Retina (tissue), 1 donor: ENCODE data around the gene RIPK3.
A peak's percentile ranks its signal among the peaks of the same experiment; 100 is the strongest.
"Not testable (repeated sequence)": the region's sequence is repeated elsewhere in the genome, so short reads cannot be mapped to it uniquely, and the experiment has no call there.

ENCODE experiments used
- DNase-seq: peaks from one replicate; pipeline ENCODE4 v3.0.0-alpha.2; 2016

RIPK3 gene

GRCh38 chr14:24369463-24369862, 29.7 kb upstream of the RIPK3 start:
- DNase-seq, result no peak

GRCh38 chr14:24368562-24369252, 28.9 kb upstream of the RIPK3 start:
- DNase-seq, result peak; percentile 89

- DNase-seq, result peak; percentile 75
Observed at GRCh38 chr14:24368212-24368561, 28.4 kb upstream of the RIPK3 start.

- peak; percentile 96 for DNase-seq
Observed at GRCh38 chr14:24367514-24368211, 27.9 kb upstream of the RIPK3 start, which contains the start of gene NFATC4. Gene NFATC4, plus strand, starts transcription at chr14:24368184. Its CDS starts 157 bp downstream, at chr14:24368341.

GRCh38 chr14:24366721-24367513, 27.1 kb upstream of the RIPK3 start:
- DNase-seq, result peak; percentile 94

GRCh38 chr14:24366413-24366720, 26.6 kb upstream of the RIPK3 start:
- DNase-seq, result no peak

GRCh38 chr14:24365600-24366412, 26.0 kb upstream of the RIPK3 start:
- DNase-seq, result peak; percentile 93

- DNase-seq, result no peak
Observed at GRCh38 chr14:24364841-24365240, 25.1 kb upstream of the RIPK3 start.

GRCh38 chr14:24363401-24363800, 23.6 kb upstream of the RIPK3 start:
- no peak for DNase-seq

GRCh38 chr14:24362241-24362960, 22.6 kb upstream of the RIPK3 start:
- DNase-seq, result no peak

GRCh38 chr14:24361326-24361725, 21.5 kb upstream of the RIPK3 start:
- no peak for DNase-seq

- DNase-seq, result no peak
Observed at GRCh38 chr14:24360281-24360680, 20.5 kb upstream of the RIPK3 start.

GRCh38 chr14:24356208-24356607, 16.4 kb upstream of the RIPK3 start:
- DNase-seq, result no peak

- no peak for DNase-seq
Observed at GRCh38 chr14:24355009-24355408, 15.2 kb upstream of the RIPK3 start.

- not testable (repeated sequence) for DNase-seq
Observed at GRCh38 chr14:24354482-24354825, 14.7 kb upstream of the RIPK3 start.

GRCh38 chr14:24353559-24354481, 14.0 kb upstream of the RIPK3 start:
- no peak for DNase-seq

GRCh38 chr14:24351517-24351916, 11.7 kb upstream of the RIPK3 start:
- DNase-seq, result no peak

GRCh38 chr14:24349742-24350141, 10.0 kb upstream of the RIPK3 start:
- DNase-seq, result no peak

GRCh38 chr14:24348186-24348585, 8.4 kb upstream of the RIPK3 start:
- no peak for DNase-seq

GRCh38 chr14:24347134-24347533, 7.3 kb upstream of the RIPK3 start:
- no peak for DNase-seq
